Fibroblast of the aortic adventitia (primary cell): ENCODE data around the gene GARIN5A. TPM values are rescaled to one million over a fixed set of nuclear protein-coding genes. Genes with fewer than 3 reads are reported as not detected.

ENCODE experiments used
- DNase-seq: peaks from one replicate; pipeline ENCODE4 v3.0.0-alpha.2; 2010; ENCODE audit warnings: low read depth
- H3K4me3 ChIP-seq: 2 replicates; pipeline ENCODE4 v1.5.1; 2011; ENCODE audit warnings: low read depth, mild to moderate bottlenecking, control low read depth, low read length, moderate library complexity
- total RNA-seq: library from RNA; depleted of rRNA; stranded (reverse); fragments of >200 nt; gene quantifications from 2 replicates; pipeline ENCODE4 v1.2.3, GENCODE V29; 2012; ENCODE audit warnings: low replicate concordance
- TF ChIP-seq, protein P1 (sequence below): IDR thresholded peaks from 2 replicates; pipeline ENCODE4 v1.5.1; 2011; ENCODE audit warnings: mild to moderate bottlenecking, low read length, control low read depth, inconsistent platforms; ENCODE audit not compliant: insufficient read depth

Gene GARIN5A
- total RNA-seq, 1 donor, result not detected

DNA sequence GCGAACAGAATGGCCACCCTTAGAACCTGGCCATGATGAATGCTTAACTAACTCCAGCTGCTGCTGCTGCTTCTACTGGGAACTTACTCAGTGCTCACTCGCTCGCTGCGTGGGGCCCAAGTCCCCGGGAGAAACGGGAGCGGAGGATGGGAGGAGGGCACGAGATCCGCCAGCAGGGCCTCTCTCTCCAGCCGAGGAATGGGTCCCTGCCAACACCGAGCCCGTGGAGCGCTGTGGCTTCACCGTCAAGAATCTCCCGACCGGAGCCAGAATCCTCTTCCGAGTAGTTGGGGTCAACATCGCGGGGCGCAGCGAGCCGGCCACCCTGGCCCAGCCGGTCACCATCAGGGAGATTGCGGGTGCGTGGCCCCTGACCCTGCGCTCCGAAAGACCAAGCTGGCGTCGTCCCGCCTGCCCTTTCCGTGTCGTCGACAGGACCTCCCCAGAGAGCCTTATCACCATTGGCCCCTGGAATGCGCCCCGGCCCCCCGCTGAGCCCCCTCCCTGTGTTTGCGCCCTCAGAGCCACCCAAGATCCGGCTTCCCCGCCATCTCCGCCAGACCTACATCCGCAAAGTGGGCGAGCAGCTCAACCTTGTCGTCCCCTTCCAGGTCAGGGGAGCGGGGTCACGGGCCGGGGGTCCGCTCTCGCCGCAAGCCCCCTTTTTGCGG lies 18.1 kb downstream of the GARIN5A start:
- peak; percentile 6 for DNase-seq
- TF ChIP-seq, protein P1, sequence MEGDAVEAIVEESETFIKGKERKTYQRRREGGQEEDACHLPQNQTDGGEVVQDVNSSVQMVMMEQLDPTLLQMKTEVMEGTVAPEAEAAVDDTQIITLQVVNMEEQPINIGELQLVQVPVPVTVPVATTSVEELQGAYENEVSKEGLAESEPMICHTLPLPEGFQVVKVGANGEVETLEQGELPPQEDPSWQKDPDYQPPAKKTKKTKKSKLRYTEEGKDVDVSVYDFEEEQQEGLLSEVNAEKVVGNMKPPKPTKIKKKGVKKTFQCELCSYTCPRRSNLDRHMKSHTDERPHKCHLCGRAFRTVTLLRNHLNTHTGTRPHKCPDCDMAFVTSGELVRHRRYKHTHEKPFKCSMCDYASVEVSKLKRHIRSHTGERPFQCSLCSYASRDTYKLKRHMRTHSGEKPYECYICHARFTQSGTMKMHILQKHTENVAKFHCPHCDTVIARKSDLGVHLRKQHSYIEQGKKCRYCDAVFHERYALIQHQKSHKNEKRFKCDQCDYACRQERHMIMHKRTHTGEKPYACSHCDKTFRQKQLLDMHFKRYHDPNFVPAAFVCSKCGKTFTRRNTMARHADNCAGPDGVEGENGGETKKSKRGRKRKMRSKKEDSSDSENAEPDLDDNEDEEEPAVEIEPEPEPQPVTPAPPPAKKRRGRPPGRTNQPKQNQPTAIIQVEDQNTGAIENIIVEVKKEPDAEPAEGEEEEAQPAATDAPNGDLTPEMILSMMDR, result no peak
- no peak overlapping the region for H3K4me3 ChIP-seq

DNA sequence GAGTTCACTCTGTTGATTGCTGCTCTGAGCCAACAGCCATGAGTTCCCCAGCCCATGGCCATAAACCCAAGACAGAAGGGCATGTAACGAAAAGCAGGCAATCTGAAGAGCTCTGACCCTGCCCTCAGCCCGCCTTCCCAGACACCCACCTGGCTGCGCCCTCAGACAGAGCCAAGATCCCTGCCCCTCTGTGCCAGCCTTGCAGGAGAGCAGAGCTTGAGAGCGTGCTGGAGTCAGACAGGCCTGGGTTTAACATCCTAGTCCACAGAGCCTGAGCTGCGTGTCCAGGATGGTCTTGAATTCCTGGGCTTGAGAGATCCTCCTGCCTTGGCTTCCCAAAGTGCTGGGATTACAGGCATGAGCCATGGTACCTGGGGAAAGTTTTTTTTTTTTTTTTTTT lies 19.3 kb downstream of the GARIN5A start:
- DNase-seq, result no peak
- TF ChIP-seq, protein P1, result no peak
- H3K4me3 ChIP-seq, result no peak overlapping the region

DNA sequence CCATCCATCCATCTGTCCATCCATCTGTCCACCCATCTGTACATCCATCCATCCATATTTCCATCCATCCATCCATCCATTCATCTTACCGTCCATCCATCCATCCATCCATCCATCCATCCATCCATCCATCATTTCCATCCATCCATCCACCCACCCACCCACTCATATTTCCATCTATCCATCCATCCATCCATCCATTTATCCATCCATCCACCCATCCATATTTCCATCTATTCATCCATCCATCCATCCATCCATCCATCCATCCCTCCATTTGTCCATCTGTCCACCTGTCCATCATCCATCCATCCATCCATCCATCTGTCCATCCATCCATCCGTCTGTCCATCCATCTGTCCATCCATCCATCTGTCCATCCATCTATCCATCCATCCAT lies 20.7 kb downstream of the GARIN5A start:
- TF ChIP-seq, protein P1, result no peak
- no peak for DNase-seq
- no peak overlapping the region for H3K4me3 ChIP-seq

GRCh38 chr19:50453243-50453642 lies 23.4 kb downstream of the GARIN5A start:
- DNase-seq, result no peak
- no peak overlapping the region for H3K4me3 ChIP-seq
- TF ChIP-seq, protein P1, result no peak

GRCh38 chr19:50451223-50451534 lies 25.5 kb downstream of the GARIN5A start:
- TF ChIP-seq, protein P1, result no peak
- H3K4me3 ChIP-seq, result no peak overlapping the region

GRCh38 chr19:50450369-50451222 lies 26.1 kb downstream of the GARIN5A start:
- TF ChIP-seq, protein P1, result no peak
- DNase-seq, result no peak
- H3K4me3 ChIP-seq, result no peak overlapping the region

More at GRCh38 chr19:50451223-50451534, 25.5 kb downstream of the GARIN5A start:
- no peak for DNase-seq
